ENCODE results near the gene CAMTA1. TPM values are rescaled to one million over a fixed set of nuclear protein-coding genes. Genes with fewer than 3 reads are reported as not detected.

The CAMTA1 gene
- total and polyA plus RNA-seq, 2 experiments from 2014 or later, result 89.0 to 145 TPM

GRCh38 chr1:6862906-6863305 is 77.7 kb downstream of the CAMTA1 start:
- Histone ChIP-seq H2AFZ (no peak overlapping the region), H3K79me2 (peaks cover 52% of the 10 kb centered on the region), H3K9me3 (ENCODE audit: low read depth) (no peaks in the 10 kb centered on the region), H4K20me1 (ENCODE audit: insufficient read depth, poor library complexity, severe bottlenecking) (no peaks in the 10 kb centered on the region), H3K4me2 (no peak overlapping the region), H3K27me3 (no peaks in the 10 kb centered on the region), H3K27ac (no peak overlapping the region), H3K4me1 (ENCODE audit: insufficient read depth) (peaks cover 8% of the 10 kb centered on the region), H3K36me3 (replicated peaks; ENCODE audit: insufficient read depth, low read depth) (no peaks in the 10 kb centered on the region), H3K4me3 (no peak overlapping the region), H3K9me2 (replicated peaks; ENCODE audit: insufficient read depth) (no peaks in the 10 kb centered on the region)
- no peak for TF ChIP-seq EZH2phosphoT487 (IDR thresholded peaks at IDR 0.05; ENCODE audit: low read depth, severe bottlenecking, unreplicated experiment)
- TF ChIP-seq CTCF (IDR thresholded peaks at IDR 0.05; ENCODE audit: poor library complexity), result no peak
- no peak for TF ChIP-seq EZH2 (IDR thresholded peaks at IDR 0.05; ENCODE audit: borderline replicate concordance)
- 74% methylated on average over 4 of the region's 4 CpGs for WGBS (ENCODE audit: low lambda C conversion rate, missing lambda C conversion rate)
- DNase-seq (ENCODE audit: low spot score), result no peak

GRCh38 chr1:6864166-6864565 is 78.9 kb downstream of the CAMTA1 start:
- Histone ChIP-seq H3K36me3 (replicated peaks; ENCODE audit: insufficient read depth, low read depth) (no peaks in the 10 kb centered on the region), H3K4me2 (no peak overlapping the region), H3K79me2 (peaks cover 62% of the 10 kb centered on the region), H3K9me3 (ENCODE audit: low read depth) (no peaks in the 10 kb centered on the region), H3K4me1 (ENCODE audit: insufficient read depth) (peaks cover 16% of the 10 kb centered on the region), H3K4me3 (no peak overlapping the region), H3K9me2 (replicated peaks; ENCODE audit: insufficient read depth) (no peaks in the 10 kb centered on the region), H2AFZ (no peak overlapping the region), H3K27ac (no peak overlapping the region), H4K20me1 (ENCODE audit: insufficient read depth, poor library complexity, severe bottlenecking) (no peaks in the 10 kb centered on the region), H3K27me3 (no peaks in the 10 kb centered on the region)
- DNase-seq (ENCODE audit: low spot score), result no peak
- TF ChIP-seq EZH2phosphoT487 (IDR thresholded peaks at IDR 0.05; ENCODE audit: low read depth, severe bottlenecking, unreplicated experiment) (no peak), EZH2 (IDR thresholded peaks at IDR 0.05; ENCODE audit: borderline replicate concordance) (no peak), CTCF (IDR thresholded peaks at IDR 0.05; ENCODE audit: poor library complexity) (no peak)
- 96% methylated on average over 5 of the region's 5 CpGs for WGBS (ENCODE audit: low lambda C conversion rate, missing lambda C conversion rate)

GRCh38 chr1:6866825-6867224 is 81.6 kb downstream of the CAMTA1 start:
- TF ChIP-seq CTCF (IDR thresholded peaks at IDR 0.05; ENCODE audit: poor library complexity), result no peak
- no peak for TF ChIP-seq EZH2phosphoT487 (IDR thresholded peaks at IDR 0.05; ENCODE audit: low read depth, severe bottlenecking, unreplicated experiment)
- TF ChIP-seq EZH2 (IDR thresholded peaks at IDR 0.05; ENCODE audit: borderline replicate concordance), result no peak
- DNase-seq (ENCODE audit: low spot score), result no peak
- Histone ChIP-seq H3K36me3 (replicated peaks; ENCODE audit: insufficient read depth, low read depth) (no peaks in the 10 kb centered on the region), H3K27me3 (no peaks in the 10 kb centered on the region), H3K9me3 (ENCODE audit: low read depth) (no peaks in the 10 kb centered on the region), H3K4me2 (no peak overlapping the region), H3K4me1 (ENCODE audit: insufficient read depth) (peaks cover 23% of the 10 kb centered on the region), H3K4me3 (no peak overlapping the region), H3K27ac (no peak overlapping the region), H3K79me2 (peaks cover 56% of the 10 kb centered on the region), H2AFZ (no peak overlapping the region), H3K9me2 (replicated peaks; ENCODE audit: insufficient read depth) (no peaks in the 10 kb centered on the region), H4K20me1 (ENCODE audit: insufficient read depth, poor library complexity, severe bottlenecking) (no peaks in the 10 kb centered on the region)
- WGBS (ENCODE audit: low lambda C conversion rate, missing lambda C conversion rate), result 84% methylated on average over 7 of the region's 7 CpGs

- H3K4me1 ChIP-seq (ENCODE audit: insufficient read depth), result peaks cover 23% of the 10 kb centered on the region
- TF ChIP-seq EZH2 (IDR thresholded peaks at IDR 0.05; ENCODE audit: borderline replicate concordance), result no peak
- TF ChIP-seq EZH2phosphoT487 (IDR thresholded peaks at IDR 0.05; ENCODE audit: low read depth, severe bottlenecking, unreplicated experiment), result no peak
- no peak for TF ChIP-seq CTCF (IDR thresholded peaks at IDR 0.05; ENCODE audit: poor library complexity)
- no peak overlapping the region for H2AFZ ChIP-seq
- no peaks in the 10 kb centered on the region for H3K9me2 ChIP-seq (replicated peaks; ENCODE audit: insufficient read depth)
- no peak overlapping the region for H3K4me2 ChIP-seq
- no peak overlapping the region for H3K27ac ChIP-seq
- peaks cover 53% of the 10 kb centered on the region for H3K79me2 ChIP-seq
- 75% methylated on average over 5 of the region's 5 CpGs for WGBS (ENCODE audit: low lambda C conversion rate, missing lambda C conversion rate)
- no peak overlapping the region for H3K4me3 ChIP-seq
- no peaks in the 10 kb centered on the region for H4K20me1 ChIP-seq (ENCODE audit: insufficient read depth, poor library complexity, severe bottlenecking)
- no peaks in the 10 kb centered on the region for H3K9me3 ChIP-seq (ENCODE audit: low read depth)
- no peaks in the 10 kb centered on the region for H3K27me3 ChIP-seq
- no peaks in the 10 kb centered on the region for H3K36me3 ChIP-seq (replicated peaks; ENCODE audit: insufficient read depth, low read depth)
- DNase-seq (ENCODE audit: low spot score), result no peak
Observed at GRCh38 chr1:6867321-6867720, 82.1 kb downstream of the CAMTA1 start.

Data from hepatocyte (in vitro differentiated cells).